Lung (tissue), 12 donors: ENCODE results near the gene C2CD3. TPM values are rescaled to one million over a fixed set of nuclear protein-coding genes. Genes with fewer than 3 reads are reported as not detected.

ENCODE experiments used
- ATAC-seq: fragments of 200-7000 bp; cut with Tn5 transposase; one replicate; pipeline ENCODE4 v1.9.1; 2020; ENCODE audit warnings: moderate number of reproducible peaks; ENCODE audit not compliant: insufficient read depth, low FRiP score
- DNase-seq, 3 donors: peaks; one replicate each; pipeline ENCODE4 v3.0.0-alpha.2; 2013 to 2017
- H3K27ac ChIP-seq, 2 donors: one replicate each; pipeline ENCODE4 v1.5.1; 2013; ENCODE audit warnings: mild to moderate bottlenecking in 2 of 2, moderate library complexity in 2 of 2, control low read depth in 1 of 2, inconsistent platforms in 1 of 2, low read depth in 1 of 2, low read length in 1 of 2
- H3K27me3 ChIP-seq, 3 donors: one replicate each; pipeline ENCODE4 v1.5.1; 2013; ENCODE audit warnings: low read length in 2 of 3; ENCODE audit not compliant: control insufficient read depth in 3 of 3, insufficient read depth in 3 of 3
- H3K36me3 ChIP-seq, 4 donors: one replicate each; pipeline ENCODE4 v1.5.1; 2013; ENCODE audit warnings: low read length in 4 of 4, mild to moderate bottlenecking in 1 of 4, moderate library complexity in 1 of 4; ENCODE audit not compliant: control insufficient read depth in 4 of 4, insufficient read depth in 4 of 4
- H3K4me1 ChIP-seq, 5 donors: one replicate each; pipeline ENCODE4 v1.5.1; 2013; ENCODE audit warnings: low read length in 5 of 5, mild to moderate bottlenecking in 2 of 5, moderate library complexity in 1 of 5; ENCODE audit not compliant: control insufficient read depth in 5 of 5, insufficient read depth in 5 of 5
- H3K4me3 ChIP-seq: one replicate; pipeline ENCODE4 v1.5.1; 2013; ENCODE audit warnings: mild to moderate bottlenecking, control low read depth, moderate library complexity
- H3K9ac ChIP-seq, 2 donors: one replicate each; pipeline ENCODE4 v1.5.1; 2013; ENCODE audit warnings: low read length in 2 of 2, control low read depth in 1 of 2; ENCODE audit not compliant: insufficient read depth in 1 of 2
- H3K9me3 ChIP-seq, 4 donors: one replicate each; pipeline ENCODE4 v1.5.1; 2013; ENCODE audit warnings: low read length in 3 of 4, mild to moderate bottlenecking in 1 of 4, moderate library complexity in 1 of 4; ENCODE audit not compliant: control insufficient read depth in 4 of 4, insufficient read depth in 3 of 4
- CTCF ChIP-seq: IDR thresholded peaks from 2 replicates; pipeline ENCODE4 v1.5.1; 2012; ENCODE audit warnings: mild to moderate bottlenecking; ENCODE audit errors: control extremely low read depth, extremely low read depth
- WGBS, 2 donors: extraction: QIAGEN DNeasy Blood & Tissue Kit; methylation state at CpG; one replicate each; pipeline ENCODE4 v1.1.7; 2013; 5-methylcytosine and 5-hydroxymethylcytosine counted together
- polyA plus RNA-seq, 2 donors: library from polyadenylated mRNA; stranded (reverse); fragments of 200-250 nt; gene quantifications; one replicate each; pipeline ENCODE4 v1.2.1, GENCODE V29; 2013
- total RNA-seq, 2 donors: library from RNA; depleted of rRNA in 1 of 2; stranded (reverse); fragments of >200 nt in 1 of 2; gene quantifications; one replicate each; pipeline ENCODE4 v1.2.1, GENCODE V29; 2014 to 2021
- donor health status: control.
- donor health status: control.
- donor health status: Bipolar disorder and iron deficiency.
- donor health status: healthy.
- donor health status: DM: yes; HTN: yes; CAD: no.

The C2CD3 gene
- total and polyA plus RNA-seq, 4 donors = 10.2 to 31.3 (median 20.7) TPM

GRCh38 chr11:73998846-73999575, 171.8 kb downstream of the C2CD3 start:
- no peak overlapping the region for H3K27ac ChIP-seq
- peaks cover 8 to 12% (median 9%) of the 10 kb centered on the region in 4 donors for H3K36me3 ChIP-seq
- no peak overlapping the region for H3K4me3 ChIP-seq
- no peak for ATAC-seq
- DNase-seq = no peak
- 90 to 93% methylated on average over 13 of the region's 13 CpGs for WGBS, 2 donors
- TF ChIP-seq CTCF = no peak
- H3K4me1 ChIP-seq = no peaks in the 10 kb centered on the region
- no peak overlapping the region for H3K9ac ChIP-seq
- no peaks in the 10 kb centered on the region for H3K27me3 ChIP-seq
- no peaks in the 10 kb centered on the region for H3K9me3 ChIP-seq

- no peaks in the 10 kb centered on the region for H3K9me3 ChIP-seq
- peaks cover 0 to 4% (median 2%) of the 10 kb centered on the region in 4 donors for H3K36me3 ChIP-seq
- no peaks in the 10 kb centered on the region for H3K27me3 ChIP-seq
- 86 to 93% methylated on average over 6 of the region's 6 CpGs for WGBS, 2 donors
- H3K4me1 ChIP-seq = no peaks in the 10 kb centered on the region
- no peak overlapping the region for H3K27ac ChIP-seq
- H3K4me3 ChIP-seq = no peak overlapping the region
- no peak overlapping the region for H3K9ac ChIP-seq
- no peak for TF ChIP-seq CTCF
- ATAC-seq = no peak
- DNase-seq = no peak
Observed at GRCh38 chr11:73997120-73997770, 173.6 kb downstream of the C2CD3 start.

- Histone ChIP-seq H3K27ac (no peak overlapping the region), H3K36me3 (peaks cover 0 to 4% (median under 1%) of the 10 kb centered on the region in 4 donors), H3K9ac (no peak overlapping the region), H3K4me3 (no peak overlapping the region), H3K4me1 (peaks cover 0 to 3% (median 0%) of the 10 kb centered on the region in 5 donors), H3K9me3 (no peaks in the 10 kb centered on the region), H3K27me3 (no peaks in the 10 kb centered on the region)
- DNase-seq (no peak), ATAC-seq (no peak)
- WGBS, 2 donors = 78 to 87% methylated on average over 4 of the region's 4 CpGs
- no peak for TF ChIP-seq CTCF
Observed at GRCh38 chr11:73996161-73996747, 174.5 kb downstream of the C2CD3 start.
